Measurements from ENCODE around the gene RADIL.

RADIL gene

DNA sequence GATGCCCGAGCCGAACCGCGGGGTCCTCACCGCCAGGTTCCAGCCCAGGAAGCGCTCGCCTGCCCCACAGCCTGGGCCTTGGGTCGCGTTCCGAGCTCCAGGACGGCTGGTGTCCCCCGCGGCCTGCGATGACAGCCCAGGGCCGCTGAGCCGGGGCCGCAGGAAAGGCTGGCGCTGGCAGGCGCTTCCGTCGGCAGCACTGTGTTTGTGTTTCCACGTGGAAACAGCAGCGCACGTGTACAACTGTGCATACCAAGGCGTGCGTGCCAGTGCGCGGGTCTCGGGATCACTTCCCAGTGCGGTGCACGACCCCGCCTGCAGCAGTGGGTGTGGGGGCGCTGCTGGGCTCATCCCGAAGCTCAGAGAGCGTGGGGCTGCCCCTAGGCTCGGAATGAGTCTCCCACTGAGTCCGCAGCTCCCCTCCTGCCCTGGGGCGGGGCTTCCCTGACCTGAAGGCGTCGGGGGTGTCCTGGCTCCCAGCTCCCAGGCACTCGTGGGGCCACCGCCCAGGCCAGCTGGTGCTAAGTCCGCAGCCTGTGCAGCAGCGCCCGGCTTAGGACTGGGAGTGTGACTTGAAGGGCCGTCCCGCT, 90.9 kb downstream of the RADIL start:
- DNase-seq (ENCODE audit: low spot score) = no peak

DNA sequence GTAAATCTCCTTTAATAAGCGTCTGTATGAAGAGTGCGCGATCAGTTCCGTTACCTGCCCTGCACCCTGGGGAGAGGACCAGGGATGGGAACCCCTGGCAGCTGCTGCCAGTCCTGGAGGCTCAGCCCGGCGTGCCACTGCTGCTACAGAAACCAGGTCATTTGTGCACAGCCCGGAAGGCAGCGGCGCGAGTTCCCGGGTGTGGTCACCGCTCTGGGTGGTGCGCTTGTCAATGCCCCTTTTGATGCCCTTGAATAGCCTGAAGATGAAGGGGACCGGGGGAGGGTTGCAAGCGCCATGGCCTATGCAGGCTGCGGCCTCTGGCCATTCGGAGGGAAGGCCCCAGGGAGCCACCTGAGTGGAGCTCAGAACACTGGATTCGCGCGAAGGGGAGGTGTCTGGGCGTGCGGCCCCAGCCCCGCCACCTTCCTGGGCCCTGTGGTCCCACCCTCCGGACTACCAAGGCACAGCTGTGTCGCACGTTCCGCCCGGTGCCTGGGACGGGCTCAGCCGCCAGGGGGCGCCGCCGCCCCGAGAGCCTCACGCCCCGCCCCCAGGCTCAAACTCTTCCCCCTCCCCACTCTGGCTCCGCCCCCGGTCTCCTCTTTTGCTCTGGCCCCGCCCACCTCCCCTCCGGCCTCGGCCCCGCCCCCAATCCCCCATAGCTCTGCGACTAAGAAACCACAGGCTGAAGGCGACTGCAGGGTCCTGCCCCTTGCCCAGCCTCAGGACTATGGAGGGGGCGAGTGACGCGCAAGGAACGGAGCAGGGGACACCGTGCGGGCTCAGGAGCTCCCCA, 91.6 kb downstream of the RADIL start:
- peak; percentile 78 for DNase-seq (ENCODE audit: low spot score)

- DNase-seq (ENCODE audit: low spot score) = no peak
Measured at GRCh38 chr7:4791101-4791737, 92.3 kb downstream of the RADIL start.

DNA sequence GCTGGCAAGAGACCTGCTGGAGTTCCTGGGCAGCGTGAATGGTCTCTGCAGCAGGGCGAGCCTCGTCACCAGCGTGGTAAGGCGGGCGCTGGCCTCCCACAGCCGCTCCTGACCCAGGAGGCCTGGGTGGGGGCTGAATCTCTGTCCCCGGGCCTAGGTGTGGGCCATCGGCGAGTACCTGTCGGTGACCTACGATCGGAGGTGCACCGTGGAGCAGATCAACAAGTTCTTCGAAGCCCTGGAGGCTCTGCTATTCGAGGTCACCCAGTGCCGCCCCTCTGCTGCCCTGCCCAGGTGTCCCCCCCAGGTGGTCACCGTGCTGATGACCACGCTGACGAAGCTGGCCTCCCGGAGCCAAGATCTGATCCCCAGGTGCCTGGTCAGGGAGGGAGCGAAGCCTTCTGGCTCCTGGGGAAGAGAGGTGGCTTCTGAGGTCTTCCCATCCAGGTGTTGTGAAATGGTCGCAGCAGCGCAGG, 93.0 kb downstream of the RADIL start:
- no peak for DNase-seq (ENCODE audit: low spot score)

DNA sequence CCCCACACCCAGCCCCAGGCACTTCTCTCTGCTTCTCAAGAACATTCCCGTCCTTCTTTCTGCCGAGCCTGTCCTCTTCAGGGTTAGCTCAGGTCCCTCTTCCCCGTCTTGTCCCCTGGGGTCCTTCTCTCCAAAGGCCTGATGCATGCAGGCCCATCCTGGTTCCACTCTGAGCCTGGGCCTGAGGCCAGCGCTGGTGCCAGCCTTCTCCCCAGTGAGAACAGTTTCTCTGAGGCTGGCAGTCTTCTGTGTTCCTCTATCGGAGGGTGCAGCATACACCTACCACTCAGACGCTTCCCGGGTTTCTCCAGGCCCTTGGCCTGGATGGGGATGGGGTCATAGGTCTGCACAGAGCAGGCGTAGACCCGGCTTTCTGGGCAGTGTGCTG, 93.4 kb downstream of the RADIL start:
- no peak for DNase-seq (ENCODE audit: low spot score)

DNA sequence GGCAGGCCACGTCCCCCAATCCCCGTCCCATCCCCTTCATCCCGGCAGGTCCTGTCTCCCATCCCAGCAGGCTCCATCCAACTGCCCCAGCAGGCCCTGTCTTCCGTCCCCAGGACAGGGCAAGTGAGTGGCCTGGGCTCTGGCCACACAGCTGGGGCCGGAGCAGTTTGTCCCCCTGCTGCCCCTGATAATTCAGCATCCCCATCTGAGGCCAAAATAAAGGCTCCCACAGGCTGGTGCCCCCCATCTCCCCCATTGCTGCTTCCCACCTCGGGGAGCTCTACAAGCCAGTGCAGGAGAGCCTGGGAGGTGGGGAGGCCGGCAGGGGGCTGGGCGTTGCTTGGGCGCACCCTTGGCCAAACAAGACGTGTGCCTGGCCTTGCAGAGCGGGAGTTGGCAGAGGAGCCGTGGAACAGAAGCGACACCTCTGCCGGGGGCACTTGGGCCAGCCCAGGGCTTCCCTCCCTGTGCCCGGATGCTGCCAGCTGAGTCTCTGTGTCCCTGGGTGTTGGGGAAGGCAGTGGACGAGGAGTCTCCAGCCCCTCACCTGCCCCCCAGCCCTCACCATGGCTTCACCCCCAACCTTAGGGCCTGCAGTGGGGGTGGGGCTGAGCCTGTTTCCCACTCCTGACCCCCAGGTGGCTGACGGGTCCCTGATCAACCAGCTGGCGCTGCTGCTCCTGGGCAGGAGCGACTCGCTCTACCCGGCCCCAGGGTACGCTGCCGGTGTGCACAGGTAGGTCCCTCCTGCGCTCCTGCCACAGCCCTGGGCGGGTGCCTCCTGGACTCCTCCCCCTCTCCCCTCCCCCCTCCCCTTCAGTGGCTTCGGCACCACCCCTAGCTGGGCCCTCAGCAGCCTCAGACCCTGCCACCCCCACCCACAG, 94.1 kb downstream of the RADIL start:
- DNase-seq (ENCODE audit: low spot score) = no peak

GRCh38 chr7:4788627-4789189, 94.8 kb downstream of the RADIL start:
- DNase-seq (ENCODE audit: low spot score) = no peak

DNA sequence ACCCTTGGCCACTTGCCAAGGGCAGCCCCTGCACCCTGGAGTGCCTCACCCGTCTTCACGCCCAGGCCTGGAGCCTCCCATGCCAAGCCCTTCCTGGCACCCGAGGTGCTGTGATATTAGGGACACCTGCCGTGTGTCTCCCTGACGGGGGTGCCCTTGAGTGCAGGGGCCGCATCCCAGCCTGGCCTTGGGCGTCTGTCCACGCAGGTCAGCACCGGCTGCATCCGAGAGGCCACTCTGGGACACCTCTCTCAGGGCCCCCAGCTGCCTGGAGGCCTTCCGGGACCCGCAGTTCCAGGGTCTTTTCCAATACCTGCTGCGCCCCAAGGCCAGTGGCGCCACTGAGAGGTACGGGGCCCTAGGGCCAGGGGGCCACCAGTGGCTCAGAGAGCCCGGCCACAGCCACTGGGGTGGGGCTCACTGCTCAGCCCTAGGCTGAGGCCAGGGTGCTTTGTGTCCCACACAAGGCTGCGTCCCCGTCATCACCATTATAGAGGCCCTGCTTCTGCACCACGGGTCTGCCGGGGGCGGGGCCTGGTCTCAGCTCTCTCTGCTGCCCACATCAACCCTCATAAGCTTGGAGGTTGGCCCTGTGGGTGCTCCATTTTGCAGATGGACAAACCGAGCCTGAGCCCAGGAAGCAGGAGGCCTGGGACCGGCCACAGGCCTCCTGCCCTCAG, 95.4 kb downstream of the RADIL start:
- no peak for DNase-seq (ENCODE audit: low spot score)

GRCh38 chr7:4787541-4787940, 96.0 kb downstream of the RADIL start:
- no peak for DNase-seq (ENCODE audit: low spot score)

- DNase-seq (ENCODE audit: low spot score) = no peak
Measured at GRCh38 chr7:4786015-4786414, 97.5 kb downstream of the RADIL start.

- DNase-seq (ENCODE audit: low spot score) = no peak
Measured at GRCh38 chr7:4785371-4785770, 98.1 kb downstream of the RADIL start.

GRCh38 chr7:4784799-4785198, 98.7 kb downstream of the RADIL start:
- no peak for DNase-seq (ENCODE audit: low spot score)

DNA sequence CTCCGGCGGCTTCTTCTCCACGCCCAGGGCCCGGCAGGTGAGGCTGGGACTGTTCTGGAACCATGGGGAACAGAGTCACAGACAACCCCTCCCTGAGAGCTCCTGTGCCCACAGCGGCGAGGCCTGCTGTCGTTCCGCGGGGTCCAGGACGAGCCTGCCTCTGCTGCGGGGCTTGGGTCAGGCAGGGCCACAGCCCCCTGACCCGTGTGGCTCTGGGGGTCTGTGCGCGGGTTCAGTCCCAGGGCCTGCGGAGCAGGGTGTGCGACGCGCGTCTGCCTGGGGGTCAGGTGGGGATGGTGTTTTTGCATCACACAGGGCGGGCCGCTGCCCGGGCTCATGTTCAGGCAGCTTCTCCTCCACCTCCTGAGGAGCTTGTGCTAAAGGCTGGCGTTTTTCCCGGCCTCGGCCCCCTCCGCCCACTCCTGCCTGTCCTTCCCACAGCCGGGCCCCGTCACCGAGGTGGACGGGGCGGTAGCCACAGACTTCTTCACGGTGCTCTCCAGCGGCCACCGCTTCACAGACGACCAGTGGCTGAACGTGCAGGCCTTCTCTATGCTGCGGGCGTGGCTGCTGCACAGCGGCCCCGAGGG, 99.7 kb downstream of the RADIL start:
- DNase-seq (ENCODE audit: low spot score) = no peak

- DNase-seq (ENCODE audit: low spot score) = no peak
Measured at GRCh38 chr7:4783292-4783652, 100.2 kb downstream of the RADIL start.

DNA sequence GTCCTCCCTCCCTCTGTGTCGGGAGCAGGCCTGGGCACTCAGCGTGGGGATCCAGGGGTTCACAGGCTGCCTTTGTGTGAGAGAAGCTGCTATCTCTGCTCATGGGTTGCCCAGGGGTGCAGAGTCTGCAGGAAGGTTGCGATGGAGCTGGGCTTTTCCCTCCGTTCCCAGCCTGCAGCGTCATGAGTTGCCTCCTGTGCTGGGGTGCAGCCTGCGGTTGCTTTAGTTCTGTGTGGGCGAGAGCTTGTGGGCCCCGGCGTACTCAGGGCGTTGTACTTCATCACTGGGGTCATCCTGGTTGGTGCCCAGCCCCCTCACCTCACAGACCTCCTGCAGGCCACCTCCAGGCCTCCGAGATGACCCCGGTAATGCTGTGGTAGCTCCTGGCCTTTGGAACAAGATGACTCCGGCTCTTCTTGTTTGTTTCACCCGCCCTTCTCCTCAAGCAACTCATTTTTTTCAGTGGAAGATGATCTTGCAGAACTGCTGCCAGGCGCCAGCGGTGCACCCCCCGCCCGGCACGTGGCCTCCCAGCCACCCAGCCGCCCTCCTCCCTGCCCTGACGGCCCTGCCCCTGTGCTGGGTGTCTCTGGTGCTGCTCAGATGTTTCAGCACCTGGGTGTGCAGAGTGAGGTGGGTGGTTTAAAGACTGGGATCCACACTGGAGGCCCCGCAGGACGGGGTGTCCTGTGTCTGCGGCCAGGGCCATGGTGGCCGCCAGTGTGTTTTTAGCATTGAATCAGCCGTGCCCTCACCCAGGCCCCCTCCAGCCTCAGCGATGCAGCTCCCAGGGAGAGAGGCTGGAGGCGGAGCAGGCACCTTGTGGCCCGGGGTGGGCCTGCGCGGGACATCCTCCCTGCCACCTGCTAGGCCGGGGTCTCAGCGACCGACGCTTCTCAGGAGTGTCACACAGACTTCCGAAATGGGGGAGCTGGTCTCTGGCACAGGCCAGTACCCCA, 100.9 kb downstream of the RADIL start:
- DNase-seq (ENCODE audit: low spot score) = no peak

GRCh38 chr7:4781366-4782069, 102.0 kb downstream of the RADIL start:
- no peak for DNase-seq (ENCODE audit: low spot score)

GRCh38 chr7:4779118-4779517, 104.4 kb downstream of the RADIL start:
- no peak for DNase-seq (ENCODE audit: low spot score)

GRCh38 chr7:4775848-4776623, 107.5 kb downstream of the RADIL start:
- DNase-seq (ENCODE audit: low spot score) = peak; percentile 41

All from CD4-positive, alpha-beta T cell treated with Interleukin-6 at 100 ng/mL for 8 hours (primary cell).